ENCODE results near the gene ARID5A. TPM values are rescaled to one million over a fixed set of nuclear protein-coding genes. Genes with fewer than 3 reads are reported as not detected.

Gene ARID5A
- total and polyA plus RNA-seq, 2 of the 13 experiments (the other 11 are each of a cell fraction or from before 2014, with no cell fraction given): 6.0 to 9.5 TPM

- TF ChIP-seq IRF9 (CRISPR knock-in tag; IDR thresholded peaks at IDR 0.05; ENCODE audit: borderline replicate concordance) (peak; percentile 21; the same call in 1 of the 2 replicates), GATAD1 (CRISPR knock-in tag; IDR thresholded peaks at IDR 0.05) (no peak), TRIM22 (IDR thresholded peaks at IDR 0.05) (no peak), CENPBD1 (CRISPR knock-in tag; IDR thresholded peaks at IDR 0.05; ENCODE audit: borderline replicate concordance, low read depth) (no peak), MTA3 (CRISPR knock-in tag; IDR thresholded peaks at IDR 0.05) (no peak), NRL (CRISPR knock-in tag; IDR thresholded peaks at IDR 0.05; ENCODE audit: borderline replicate concordance) (no peak), TEF (CRISPR knock-in tag; IDR thresholded peaks at IDR 0.05) (no peak), MBD4 (IDR thresholded peaks at IDR 0.05; ENCODE audit: borderline replicate concordance, low read length) (no peak), TBL1XR1 (IDR thresholded peaks at IDR 0.05; ENCODE audit: borderline replicate concordance, low read length, partially characterized antibody) (no peak), NFKBIZ (CRISPR knock-in tag; IDR thresholded peaks at IDR 0.05) (no peak), ZFY (CRISPR knock-in tag; IDR thresholded peaks at IDR 0.05) (0 out of 2 replicates have a peak, but pooled peaks have one; percentile 13), ZNF101 (CRISPR knock-in tag; IDR thresholded peaks at IDR 0.05; ENCODE audit: borderline replicate concordance, low read depth) (no peak), CREB1 (IDR thresholded peaks at IDR 0.05) (no peak), CREB1 (CRISPR knock-in tag; IDR thresholded peaks at IDR 0.05) (no peak), MAX (IDR thresholded peaks at IDR 0.05) (0 out of 2 replicates have a peak, but pooled peaks have one; percentile 6), ZNF615 (CRISPR knock-in tag; IDR thresholded peaks at IDR 0.05; ENCODE audit: borderline replicate concordance) (no peak), ZNF691 (CRISPR knock-in tag; IDR thresholded peaks at IDR 0.05; ENCODE audit: borderline replicate concordance, low read depth) (no peak), EEA1 (CRISPR knock-in tag; IDR thresholded peaks at IDR 0.05; ENCODE audit: borderline replicate concordance) (no peak), ZNF839 (CRISPR knock-in tag; IDR thresholded peaks at IDR 0.05; ENCODE audit: borderline replicate concordance) (no peak), ZFP36L1 (CRISPR knock-in tag; IDR thresholded peaks at IDR 0.05) (no peak), SSRP1 (CRISPR knock-in tag; IDR thresholded peaks at IDR 0.05) (no peak), RXRA (CRISPR knock-in tag; IDR thresholded peaks at IDR 0.05) (0 out of 2 replicates have a peak, but pooled peaks have one; percentile 8), ZNF234 (CRISPR knock-in tag; conservative IDR thresholded peaks at IDR 0.05) (no peak), GLI4 (CRISPR knock-in tag; IDR thresholded peaks at IDR 0.05; ENCODE audit: borderline replicate concordance) (no peak)
Observed at GRCh38 chr2:96502891-96503636, 33.5 kb upstream of the ARID5A start (continued).
